A172 (cell line): ENCODE data around the gene SOX4. TPM values are rescaled to one million over a fixed set of nuclear protein-coding genes. Genes with fewer than 3 reads are reported as not detected.
A peak's percentile ranks its signal among the peaks of the same experiment; 100 is the strongest.
"Not testable (repeated sequence)": the region's sequence is repeated elsewhere in the genome, so short reads cannot be mapped to it uniquely, and the experiment has no call there.

Experiments
- DNase-seq: peaks from one replicate; pipeline ENCODE4 v3.0.0-alpha.2; 2015; ENCODE audit warnings: low spot score
- total RNA-seq: library from RNA; depleted of rRNA; stranded (reverse); fragments of >200 nt; shearing (Covaris generic); gene quantifications from 2 replicates; pipeline ENCODE4 v1.2.3, GENCODE V29; 2014; rRNA removed

The SOX4 gene
- 8.8 and 10.5 TPM in 2 replicates for total RNA-seq

DNA sequence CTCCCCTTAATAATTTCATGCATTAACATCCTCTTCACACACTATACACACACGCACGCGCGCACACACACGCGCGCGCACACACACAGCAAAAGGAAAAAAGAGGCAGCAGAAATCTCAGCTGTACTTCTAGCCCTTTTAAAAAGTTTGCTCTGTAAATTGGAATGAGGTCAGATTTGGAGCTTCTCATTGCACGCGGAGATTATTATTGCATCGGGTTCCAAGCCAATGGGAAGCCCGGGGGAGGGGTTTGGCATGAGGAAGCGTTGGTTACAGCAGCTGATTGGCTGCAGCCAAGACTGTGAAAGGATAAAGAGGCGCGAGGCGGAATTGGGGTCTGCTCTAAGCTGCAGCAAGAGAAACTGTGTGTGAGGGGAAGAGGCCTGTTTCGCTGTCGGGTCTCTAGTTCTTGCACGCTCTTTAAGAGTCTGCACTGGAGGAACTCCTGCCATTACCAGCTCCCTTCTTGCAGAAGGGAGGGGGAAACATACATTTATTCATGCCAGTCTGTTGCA is at the start of gene SOX4:
TSS of gene SOX4 (plus strand) at position 340 of the 515 bp plus-strand sequence. CDS start 784 bp downstream, outside the sequence.
- peak; percentile 91 for DNase-seq

DNA sequence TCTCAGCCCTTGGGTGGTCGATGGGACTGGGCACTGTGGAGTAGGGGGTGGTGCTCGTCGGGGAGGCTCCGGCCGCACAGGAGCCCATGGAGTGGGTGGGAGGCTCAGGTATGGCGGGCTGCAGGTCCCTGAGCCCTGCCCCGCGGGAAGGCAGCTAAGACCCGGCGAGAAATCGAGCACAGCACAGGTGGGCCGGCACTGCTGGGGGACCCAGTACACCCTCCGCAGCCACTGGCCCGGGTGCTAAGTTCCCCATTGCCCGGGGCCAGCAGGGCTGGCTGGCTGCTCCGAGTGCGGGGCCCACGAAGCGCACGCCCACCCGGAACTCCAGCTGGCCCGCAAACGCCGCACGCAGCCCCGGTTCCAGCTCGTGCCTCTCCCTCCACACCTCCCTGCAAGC is 41.3 kb upstream of the SOX4 start:
- not testable (repeated sequence) for DNase-seq

DNA sequence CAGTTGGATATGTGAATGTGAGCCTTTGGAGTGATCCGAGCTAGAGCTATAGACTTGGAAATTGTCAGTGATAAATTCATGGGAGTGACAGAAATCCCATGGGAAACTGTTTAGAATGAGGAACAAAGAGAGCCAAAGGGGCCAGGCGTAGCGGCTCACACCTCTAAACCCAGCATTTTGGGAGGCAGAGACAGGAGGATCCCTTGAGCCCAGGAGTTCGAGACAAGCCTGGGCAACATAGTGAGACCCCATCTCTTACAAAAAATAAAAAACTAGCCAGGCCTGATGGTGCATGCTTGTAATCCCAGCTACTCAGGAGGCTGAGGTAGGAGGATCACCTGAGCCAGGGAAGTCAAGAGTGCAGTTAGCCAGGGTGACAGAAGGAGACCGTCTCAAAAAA is 39.3 kb upstream of the SOX4 start:
- DNase-seq: no peak

DNA sequence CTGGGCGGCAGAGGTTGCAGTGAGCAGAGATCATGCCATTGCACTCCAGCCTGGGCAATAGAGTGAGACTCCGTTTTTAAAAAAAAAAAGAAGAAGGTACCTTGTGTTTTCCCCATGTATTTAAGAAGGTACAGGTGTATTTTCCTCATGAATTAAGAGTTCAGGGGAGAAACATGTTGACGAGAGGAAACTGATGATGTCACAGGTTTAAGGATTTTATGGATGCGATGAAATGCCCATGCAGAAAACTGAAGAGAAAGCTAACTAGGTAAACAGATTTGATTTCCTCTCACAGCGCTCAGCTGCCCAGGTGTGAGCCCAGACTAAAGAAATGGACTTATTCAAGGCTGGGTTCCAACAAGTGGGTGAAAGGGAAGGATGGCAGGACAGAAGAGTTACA is 38.4 kb upstream of the SOX4 start:
- no peak for DNase-seq

DNA sequence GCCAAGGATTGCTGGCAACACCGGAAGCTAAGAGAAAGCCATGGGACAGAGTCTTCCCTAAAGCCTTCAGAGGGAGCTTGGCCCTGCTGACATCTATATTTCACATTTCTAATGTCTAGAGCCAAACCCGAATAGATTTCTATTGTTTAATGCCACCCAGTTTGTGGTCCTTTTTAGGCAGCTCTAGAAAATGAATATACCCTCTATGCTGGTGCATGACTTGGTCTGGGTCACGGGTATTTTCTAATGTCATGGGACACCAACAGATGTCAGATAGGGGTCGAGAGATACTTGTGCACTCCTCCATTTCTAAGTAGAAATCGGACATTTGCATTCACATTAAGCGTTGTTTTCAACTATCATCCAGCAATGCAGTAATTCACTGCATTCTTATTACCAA is 37.0 kb upstream of the SOX4 start:
- DNase-seq: no peak

DNA sequence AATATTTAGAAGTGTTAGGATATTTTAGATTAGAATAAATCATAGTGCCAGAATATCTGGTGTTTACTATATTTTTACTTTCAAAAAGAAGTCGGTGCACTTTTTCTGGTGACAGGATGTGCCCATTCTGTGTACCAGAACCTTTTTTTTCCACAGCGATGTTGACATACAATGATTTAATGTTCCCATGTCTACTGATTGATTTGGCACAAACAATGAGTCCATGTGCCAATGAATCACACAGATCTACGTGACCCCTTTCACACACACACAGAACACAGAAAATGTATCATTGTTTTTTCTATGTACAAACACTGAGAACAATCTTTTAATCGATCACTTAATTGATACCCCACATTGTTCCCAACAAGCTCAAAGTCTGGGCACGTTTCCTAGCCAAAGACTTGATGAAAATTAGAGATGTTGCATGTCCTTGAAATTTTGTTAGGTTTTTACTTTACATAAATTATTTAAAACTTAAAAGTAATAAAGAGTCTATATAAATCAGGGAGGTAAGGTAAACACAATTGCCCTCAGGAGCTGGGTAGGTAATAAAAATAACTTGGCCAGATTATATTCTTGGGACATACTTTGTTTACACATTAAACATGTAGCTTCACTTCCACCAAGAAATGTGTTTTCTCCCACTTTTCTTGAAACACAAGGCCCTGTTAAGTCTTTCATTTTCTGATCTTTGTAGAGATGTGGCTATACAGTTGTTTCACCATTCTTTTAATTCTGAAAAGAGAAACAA is 36.4 kb upstream of the SOX4 start:
- no peak for DNase-seq

DNA sequence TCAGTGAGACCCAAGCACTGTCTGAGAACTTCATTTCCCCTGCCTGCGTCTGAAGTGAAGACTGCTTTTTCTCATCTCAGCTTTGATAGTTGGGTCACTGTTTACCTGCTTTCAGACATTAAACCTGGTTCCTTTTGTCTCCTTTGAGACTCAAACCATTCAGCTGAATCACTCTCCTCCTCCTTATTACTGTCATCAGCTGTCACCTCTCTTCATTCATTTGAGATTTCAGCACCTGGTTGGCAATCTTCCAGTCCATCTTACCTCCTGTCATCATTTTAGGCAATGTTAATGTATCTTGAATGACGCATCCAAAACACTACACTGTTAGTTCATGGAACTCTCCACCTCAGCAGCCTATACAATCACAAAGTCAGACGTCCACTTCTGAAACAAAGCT is 34.3 kb upstream of the SOX4 start:
- DNase-seq: no peak

DNA sequence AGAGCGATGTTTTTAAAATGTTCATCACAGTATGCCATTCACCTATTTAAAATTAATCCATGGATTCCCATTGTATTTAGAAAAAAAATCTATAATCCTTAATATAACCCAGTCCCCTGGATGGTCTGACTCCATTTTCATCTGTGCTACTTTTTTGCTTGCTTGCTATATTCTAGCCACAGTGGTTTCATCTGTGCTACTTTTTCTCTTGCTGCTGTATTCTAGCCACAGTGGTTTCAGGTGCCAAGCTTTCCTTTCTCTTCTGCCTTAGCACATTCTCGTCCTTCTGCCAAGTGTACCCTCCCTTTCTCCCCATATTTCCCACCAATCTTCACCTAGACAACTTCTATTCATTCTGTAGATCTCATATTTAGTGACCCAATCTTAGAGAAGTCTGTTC is 33.3 kb upstream of the SOX4 start:
- no peak for DNase-seq

DNA sequence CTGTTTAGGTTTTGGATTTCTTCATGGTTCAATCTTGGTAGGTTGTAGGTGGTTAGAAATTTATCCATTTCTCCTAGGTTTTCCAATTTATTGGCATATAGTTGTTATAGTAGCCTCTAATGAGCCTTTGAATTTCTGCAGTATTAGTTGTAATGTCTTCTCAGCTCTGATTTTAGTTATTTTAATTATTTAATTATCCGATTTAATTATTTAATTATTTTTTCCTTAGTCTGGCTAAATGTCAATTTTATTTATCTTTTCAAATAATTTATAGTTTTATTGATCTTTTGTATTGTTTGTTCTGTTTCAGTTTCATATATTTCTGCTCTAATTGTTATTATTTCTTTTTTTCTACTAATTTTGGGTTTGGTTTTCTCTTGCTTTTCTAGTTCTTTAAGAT is 28.1 kb upstream of the SOX4 start:
- no peak for DNase-seq

DNA sequence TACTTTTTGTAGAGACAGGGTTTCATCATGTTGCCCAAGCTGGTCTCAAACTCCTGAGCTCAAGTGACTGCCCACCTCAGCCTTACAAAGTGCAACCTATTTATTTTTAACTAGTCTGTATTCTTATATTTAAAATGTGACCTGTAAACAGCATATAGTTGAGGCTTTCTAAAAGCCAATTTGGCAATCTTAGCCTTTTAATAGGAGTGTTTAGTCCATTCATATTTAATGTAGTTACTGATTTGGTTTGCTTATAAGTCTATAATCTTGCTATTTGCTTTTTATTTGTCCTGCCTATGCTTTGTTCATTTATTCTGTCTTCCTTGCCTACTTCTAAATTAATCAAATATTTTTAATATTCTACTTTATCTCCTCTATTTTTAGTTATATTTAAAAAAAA is 15.0 kb upstream of the SOX4 start:
- no peak for DNase-seq

DNA sequence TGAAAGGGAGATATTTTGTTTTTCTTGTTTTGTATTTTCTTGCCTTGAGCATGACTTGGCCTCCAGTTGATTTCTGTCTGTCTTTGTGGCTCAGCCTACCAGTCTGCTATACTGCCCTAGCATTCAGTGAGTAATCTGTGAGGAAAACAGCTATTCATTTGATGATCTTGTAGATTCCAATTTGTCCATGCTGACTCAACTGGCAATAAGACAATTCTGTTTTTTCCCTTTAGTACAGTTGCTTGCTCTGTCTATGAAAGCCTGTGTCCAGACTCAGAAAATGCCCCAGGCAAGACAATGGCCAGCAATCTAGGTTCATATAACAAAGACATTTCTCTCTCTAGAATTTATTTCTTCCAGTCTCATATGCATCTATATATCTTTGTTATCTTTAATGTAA is 10.9 kb upstream of the SOX4 start:
- no peak for DNase-seq

DNA sequence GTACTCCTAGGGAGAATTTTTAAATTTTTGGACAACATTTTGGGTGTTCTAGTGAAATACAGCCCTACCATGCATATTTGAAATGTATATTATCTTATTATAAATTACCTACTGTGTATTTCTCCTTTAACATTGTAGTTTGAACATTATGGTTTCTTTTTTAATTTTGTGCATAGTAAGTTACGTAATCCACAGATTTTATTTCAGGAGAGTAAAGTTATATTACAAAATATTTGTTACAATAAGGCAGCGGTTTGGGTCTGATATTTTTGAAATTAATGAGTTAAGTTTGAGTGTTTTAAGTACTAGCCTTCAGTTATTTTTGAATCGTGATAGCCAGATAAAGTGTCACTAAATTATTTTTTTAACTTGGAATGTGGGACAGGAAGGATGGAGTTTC is 7.3 kb upstream of the SOX4 start:
- no peak for DNase-seq

DNA sequence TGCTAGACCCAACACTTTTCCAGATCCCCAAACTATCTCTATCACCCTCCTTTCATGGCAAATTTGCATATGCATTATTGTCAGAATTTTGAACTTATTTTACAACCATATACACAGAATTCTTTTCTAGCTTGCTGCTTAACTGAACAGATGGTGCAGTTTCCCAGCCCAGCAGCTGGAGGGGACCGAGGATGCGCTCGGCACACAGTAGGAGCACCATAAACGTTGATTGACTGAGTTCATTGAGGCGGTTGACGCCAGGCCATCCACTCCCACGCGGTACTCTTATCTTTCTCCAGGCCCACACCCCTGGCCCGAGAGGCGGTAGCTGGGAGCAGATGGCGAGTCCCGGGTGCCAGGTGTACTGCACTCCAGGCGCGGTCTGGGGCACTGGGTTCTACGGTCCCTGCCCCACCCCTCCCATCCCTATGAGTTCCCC is 6.8 kb upstream of the SOX4 start:
- no peak for DNase-seq

DNA sequence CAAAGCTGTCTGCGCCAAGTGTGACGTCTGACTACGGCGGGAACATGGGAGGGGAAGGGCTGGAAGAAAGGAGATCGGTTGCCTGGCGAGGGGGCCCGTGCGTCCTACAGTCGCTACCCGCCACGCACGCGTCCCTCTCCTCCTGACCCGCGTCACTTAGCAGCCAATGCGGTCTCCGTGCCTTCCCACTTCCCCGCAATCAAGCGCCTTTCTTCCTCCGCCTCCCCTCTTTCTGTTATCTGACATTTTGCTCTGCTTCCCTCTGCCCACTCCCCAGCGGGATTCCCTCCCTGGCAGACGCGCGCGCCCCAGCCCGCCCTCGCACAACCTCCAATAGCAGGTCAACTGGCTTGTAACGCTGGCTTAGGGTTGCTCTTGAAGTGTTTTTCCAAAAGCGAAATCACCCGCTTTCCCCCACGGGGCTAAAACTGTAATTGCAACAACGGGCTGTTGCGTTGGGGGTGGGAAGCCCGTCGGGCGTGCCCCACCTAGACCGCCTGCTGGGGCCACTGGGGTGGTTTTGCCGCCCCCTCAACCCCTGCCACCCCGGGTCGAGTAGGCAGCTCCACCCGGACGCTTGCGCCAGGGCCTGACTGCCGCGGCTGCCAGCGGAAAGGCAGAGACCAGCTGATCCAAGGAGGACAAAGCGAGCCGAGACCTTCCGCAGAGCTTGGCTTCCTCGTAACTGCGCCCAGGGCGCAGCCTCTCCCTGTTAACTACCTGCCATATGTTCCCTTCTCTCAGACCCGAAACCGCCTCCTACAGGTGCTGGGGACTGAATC is 6.2 kb upstream of the SOX4 start:
- DNase-seq: peak; percentile 43

DNA sequence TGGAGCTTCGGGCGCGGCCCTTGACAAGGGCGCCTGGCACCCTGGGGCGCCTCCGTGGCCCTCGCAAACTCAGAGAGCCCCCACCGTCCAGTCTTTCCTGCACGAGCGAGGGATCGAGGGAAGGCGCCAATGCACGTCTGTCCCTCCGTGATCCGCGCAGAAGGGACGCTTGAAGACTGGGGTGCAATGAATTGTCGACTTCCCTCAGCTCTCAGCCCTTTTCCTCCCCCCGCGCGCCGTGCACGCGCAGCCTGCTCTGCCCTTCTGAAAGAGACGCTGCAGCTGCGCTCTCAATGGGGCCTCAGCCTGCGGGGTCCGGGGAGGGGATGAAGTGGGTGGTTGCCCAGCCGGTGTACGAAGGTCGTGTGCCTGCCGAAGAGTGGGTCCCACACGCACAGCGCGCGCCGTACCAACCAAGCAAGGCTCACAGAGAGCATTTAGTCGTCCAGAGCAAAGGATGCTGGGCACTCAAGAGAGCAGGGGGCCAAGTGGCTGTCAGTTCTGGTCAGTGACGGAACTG is 5.5 kb upstream of the SOX4 start:
- peak; percentile 25 for DNase-seq

DNA sequence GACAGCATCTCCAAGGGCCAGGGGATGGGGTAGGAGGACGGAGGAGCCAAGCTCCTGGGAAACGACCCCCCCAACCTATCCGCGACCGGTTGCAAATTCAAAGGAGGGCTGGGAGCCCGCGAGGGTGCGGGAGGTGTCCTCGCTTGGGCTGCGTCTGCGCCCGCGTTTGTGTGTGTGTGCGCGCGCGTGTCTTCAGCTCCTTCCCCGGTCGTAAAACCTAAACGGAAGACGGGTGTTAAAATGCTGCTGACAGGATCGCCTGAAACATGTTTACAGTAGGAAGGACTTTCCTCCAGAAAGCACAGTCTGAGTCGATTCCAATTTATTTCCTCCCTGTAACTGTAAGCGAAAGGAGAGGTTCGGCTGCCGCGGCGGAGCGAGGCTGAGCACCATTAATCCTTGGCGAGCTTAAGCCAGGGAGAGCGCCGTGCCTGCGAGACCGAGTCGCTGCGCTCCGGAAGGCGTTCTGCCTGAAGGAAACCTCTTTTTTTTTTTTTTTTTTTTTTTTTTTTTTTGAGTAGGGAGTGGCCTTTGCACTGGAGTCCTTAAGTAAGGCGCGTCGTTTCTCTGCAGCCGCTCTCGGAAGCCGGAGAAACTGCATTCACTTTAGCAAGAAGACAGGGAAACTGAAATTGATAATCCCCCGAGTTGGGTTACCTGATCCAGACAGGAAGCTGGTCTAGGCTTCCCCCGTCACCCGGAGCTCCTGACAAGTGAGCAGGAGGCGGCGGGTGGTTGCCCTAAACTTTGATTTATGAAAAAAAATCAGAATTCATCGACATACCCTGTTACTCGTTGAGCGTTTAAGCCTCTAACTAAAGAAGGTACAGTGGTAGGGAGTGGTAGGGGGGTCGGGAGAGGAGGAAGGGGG is 4.8 kb upstream of the SOX4 start:
- DNase-seq: peak; percentile 51

DNA sequence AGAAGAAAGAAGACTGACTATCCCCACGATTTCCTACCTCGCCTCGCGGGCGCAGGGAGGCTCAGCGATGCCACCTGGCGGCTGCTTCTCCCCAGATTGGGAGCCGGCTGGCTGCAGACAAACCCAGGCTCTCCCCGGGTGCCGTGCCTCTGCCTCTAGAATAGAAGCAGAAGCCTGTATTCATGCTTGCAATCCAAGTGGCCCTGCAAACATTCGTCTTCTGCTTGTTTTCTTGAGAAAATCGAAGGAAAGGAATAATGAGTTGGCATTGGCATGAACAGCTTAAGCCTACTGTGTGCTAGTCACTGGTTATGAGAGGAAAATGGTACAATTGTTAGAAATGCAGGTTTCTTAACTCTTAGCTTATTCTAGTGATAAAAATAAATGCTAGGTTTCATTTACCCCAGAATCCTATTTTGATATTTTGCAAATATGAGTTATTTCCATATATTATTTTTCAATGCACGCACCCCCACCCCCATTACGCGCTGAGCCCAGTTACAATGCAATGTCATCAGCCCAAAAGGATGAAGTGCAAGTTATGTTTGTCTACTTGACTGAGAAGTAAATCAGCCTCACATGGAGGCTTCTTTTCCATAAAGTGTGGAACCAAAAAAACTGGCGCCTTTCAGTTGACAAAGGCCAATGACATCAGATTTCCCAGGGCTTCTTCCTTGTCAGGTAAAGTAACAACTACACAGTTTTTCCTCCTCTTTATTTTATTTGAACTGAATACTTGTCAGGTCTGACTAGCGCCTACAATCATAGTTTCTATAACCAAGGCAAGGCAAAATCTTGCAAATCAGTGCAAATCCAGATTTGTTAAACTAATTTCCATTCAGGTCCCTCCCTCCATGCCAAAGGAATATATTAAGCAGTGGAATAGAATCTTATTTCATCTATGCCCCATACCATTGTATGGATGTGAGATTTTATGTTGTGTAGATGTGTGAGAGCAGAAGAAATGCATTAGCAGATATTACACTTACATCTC is 3.9 kb upstream of the SOX4 start:
- DNase-seq: peak; percentile 59

DNA sequence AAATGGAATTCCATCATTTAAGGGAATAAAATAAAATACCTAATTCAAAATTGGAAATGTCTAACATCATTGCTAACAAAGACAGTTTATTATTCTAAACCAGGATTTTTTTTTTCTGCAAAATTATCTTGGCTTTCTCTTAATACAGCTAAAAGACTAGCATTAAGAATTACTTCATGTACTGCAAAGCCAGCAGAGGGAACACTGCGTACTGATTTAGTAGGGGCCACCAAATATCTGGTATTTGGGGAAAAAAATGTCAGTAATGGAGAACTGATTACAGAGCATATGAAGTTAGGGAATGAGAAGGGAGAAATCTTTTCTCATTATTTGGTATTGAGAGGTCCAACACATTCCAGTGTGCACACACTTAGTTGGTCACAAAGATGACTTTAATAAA is 3.2 kb upstream of the SOX4 start:
- no peak for DNase-seq

DNA sequence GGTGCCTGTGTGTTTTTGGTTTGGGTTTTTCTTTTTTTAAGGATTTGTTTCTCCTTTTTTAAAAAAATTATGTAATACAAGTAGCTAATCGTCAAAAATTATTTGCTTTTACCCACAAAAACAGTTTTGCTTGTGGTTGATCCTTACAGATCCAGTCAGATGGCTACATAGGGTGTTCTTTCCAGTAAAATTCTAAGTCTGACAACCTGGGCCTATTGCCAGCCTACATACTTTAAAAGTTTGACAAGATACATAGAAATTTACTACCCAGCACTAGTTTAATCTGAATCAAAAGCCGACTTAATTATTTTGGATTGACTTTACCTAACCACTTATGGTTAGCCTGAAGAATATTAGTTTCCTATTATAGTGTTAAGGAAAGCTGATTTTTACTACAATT is 2.1 kb upstream of the SOX4 start:
- no peak for DNase-seq

DNA sequence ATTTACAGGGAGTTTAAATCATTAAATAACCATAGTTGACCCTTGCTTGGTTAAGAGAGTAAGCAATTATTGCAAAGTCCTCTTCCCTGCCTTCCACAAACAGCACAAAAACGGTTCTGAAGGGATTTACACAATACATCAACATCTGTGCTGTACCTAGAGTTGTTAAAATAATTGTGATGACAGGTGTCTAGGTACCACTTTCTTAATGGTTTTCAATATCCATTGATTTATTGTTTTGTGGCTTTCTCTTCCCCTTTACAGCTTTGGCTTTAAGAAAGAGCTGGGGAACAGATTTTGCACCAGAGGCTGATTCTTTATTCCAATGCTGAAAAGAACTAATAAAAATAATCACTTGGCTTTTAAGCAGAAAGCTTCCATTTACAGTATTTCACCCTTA is 598 bp upstream of the SOX4 start:
- DNase-seq: no peak
